BLaER1 treated with 17β-estradiol and CSF1 and Interleukin-3, amounts not matched to agents 10 nM and 100 nM (cell line): ENCODE results near the gene XK.

Experiments
- H3K27ac ChIP-seq, 11 experiments: shearing (Covaris generic); formaldehyde crosslinking; 2 replicates each; pipeline ENCODE4 v1.8.1; 2022
- H3K27me3 ChIP-seq, 11 experiments: shearing (Covaris generic); formaldehyde crosslinking; 2 replicates each; pipeline ENCODE4 v1.8.1; 2022
- H3K36me3 ChIP-seq, 11 experiments: shearing (Covaris generic); formaldehyde crosslinking; 2 replicates each; pipeline ENCODE4 v1.8.1; 2022
- H3K4me1 ChIP-seq, 10 experiments: shearing (Covaris generic); formaldehyde crosslinking; 2 replicates each; pipeline ENCODE4 v1.8.1; 2022
- H3K4me2 ChIP-seq, 11 experiments: shearing (Covaris generic); formaldehyde crosslinking; 2 replicates each; pipeline ENCODE4 v1.8.1; 2022
- H3K4me3 ChIP-seq, 10 experiments: shearing (Covaris generic); formaldehyde crosslinking; 2 replicates each; pipeline ENCODE4 v1.8.1; 2022
- H3K9ac ChIP-seq, 11 experiments: shearing (Covaris generic); formaldehyde crosslinking; 2 replicates each; pipeline ENCODE4 v1.8.1; 2022
- H3K9me3 ChIP-seq, 11 experiments: shearing (Covaris generic); formaldehyde crosslinking; replicated peaks in 1 of 11; 2 replicates each; pipeline ENCODE4 v1.8.1; 2022
- H4K20me1 ChIP-seq, 11 experiments: shearing (Covaris generic); formaldehyde crosslinking; 2 replicates each; pipeline ENCODE4 v1.8.1; 2022
- Cebpa-rat ChIP-seq, 11 experiments: shearing (Covaris generic); IDR thresholded peaks; 2 replicates each; pipeline ENCODE4 v1.8.1; 2022

The XK gene

DNA sequence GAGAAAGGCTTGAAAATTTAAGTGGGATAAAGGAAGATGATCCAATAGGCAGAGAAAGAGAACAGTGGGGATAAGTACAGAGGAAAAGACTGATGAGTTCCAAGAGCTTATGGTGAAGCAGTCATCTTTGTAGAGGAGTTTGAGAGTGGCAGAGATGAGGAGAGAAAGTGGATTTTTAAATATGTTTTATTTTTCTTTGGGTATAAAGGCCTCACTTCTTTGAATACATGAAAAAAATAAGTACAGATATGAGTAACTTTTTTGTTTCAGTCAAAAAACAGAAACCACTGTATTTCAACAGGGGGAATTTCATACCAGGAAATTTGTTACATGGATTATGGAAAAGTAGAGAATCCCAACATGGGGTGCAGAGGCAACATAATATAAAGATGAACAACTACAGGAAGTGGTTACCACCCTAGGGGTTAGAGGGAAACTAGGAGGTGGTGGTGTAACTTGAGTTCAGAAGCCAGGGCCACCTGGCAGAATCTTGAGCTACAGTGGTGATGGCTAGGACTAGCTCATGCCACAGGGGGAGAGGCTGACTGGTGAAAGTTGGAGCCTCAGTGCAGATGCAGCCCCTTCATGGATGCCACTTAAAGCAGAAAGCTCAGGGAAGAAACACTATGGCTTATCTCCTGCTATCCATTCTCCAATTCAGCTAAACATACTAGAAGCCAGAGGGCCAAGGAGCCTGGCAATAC, 90.8 kb downstream of the XK start:
- no peak for TF ChIP-seq Cebpa-rat (IDR thresholded peaks at IDR 0.05)
- Histone ChIP-seq H3K27me3 (no peaks in the 10 kb centered on the region), H3K4me2 (peak overlapping the region; percentile 61 to 86 (median 80)), H3K9ac (peak overlapping the region in 6 of 11 experiments; percentile 0 to 33 (median 24); a peak in 6 of 22 replicates), H3K9me3 (peaks cover 0 to 3% (median 0%) of the 10 kb centered on the region in 11 experiments; a peak in 1 of 22 replicates), H3K36me3 (peaks cover 0 to 5% (median 0%) of the 10 kb centered on the region in 11 experiments; a peak in 6 of 22 replicates), H4K20me1 (no peaks in the 10 kb centered on the region), H3K4me3 (no peak overlapping the region), H3K27ac (peak overlapping the region; percentile 15 to 76 (median 60); a peak in 20 of 22 replicates), H3K4me1 (peaks cover 21 to 48% (median 31%) of the 10 kb centered on the region in 10 experiments)

DNA sequence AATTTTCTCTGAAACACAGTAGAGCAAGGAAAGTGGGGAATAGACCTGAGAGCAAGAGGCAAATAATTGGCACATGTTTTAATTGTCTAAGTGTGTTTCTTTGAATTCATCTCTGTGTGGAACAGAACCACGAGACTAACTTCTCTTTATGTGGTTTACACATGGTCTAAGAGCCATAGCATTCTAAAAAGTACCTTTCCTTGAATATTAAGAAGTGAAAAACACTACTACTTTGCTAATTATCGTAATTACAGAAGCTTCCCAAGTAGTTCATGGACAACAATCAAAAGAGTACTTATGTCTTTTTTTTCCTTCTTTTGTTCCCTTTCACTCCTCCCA, 91.4 kb downstream of the XK start:
- Histone ChIP-seq H3K9me3 (peaks cover 0 to 8% (median 0%) of the 10 kb centered on the region in 11 experiments; a peak in 3 of 22 replicates), H3K4me1 (peaks cover 21 to 53% (median 35%) of the 10 kb centered on the region in 10 experiments), H3K4me3 (no peak overlapping the region), H3K27ac (peak overlapping the region; percentile 15 to 76 (median 60); a peak in 19 of 22 replicates), H3K4me2 (peak overlapping the region; percentile 61 to 86 (median 80)), H3K9ac (peak overlapping the region in 6 of 11 experiments; percentile 0 to 33 (median 24); a peak in 6 of 22 replicates), H3K36me3 (peaks cover 0 to 11% (median 0%) of the 10 kb centered on the region in 11 experiments; a peak in 10 of 22 replicates), H4K20me1 (no peaks in the 10 kb centered on the region), H3K27me3 (no peaks in the 10 kb centered on the region)
- no peak for TF ChIP-seq Cebpa-rat (IDR thresholded peaks at IDR 0.05)

DNA sequence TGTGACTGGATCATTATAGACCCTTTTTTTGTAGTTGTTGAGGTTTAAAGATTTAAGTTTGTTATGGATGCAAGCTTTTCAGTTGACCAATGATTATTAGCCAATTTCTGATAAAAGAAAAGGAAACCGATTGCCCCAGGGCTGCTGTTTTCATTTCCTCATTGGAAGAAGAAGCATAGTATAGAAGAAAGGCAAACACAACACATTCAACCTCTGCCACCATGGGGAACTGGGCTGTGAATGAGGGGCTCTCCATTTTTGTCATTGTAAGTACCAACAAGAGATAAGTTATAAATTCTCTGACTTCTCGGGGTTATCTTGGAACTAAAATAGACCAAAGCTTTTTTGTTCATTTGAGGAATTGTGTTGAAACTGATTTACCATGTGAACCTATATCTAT, 94.3 kb downstream of the XK start, which contains the start of gene CYBB:
TSS of gene CYBB (plus strand) at position 203 of the 400 bp plus-strand sequence. CDS start at position 222, 19 bp downstream.
- TF ChIP-seq Cebpa-rat (IDR thresholded peaks at IDR 0.05), result no peak
- H3K27ac ChIP-seq, result peak within 1 kb of the TSS in 9 of 11 experiments; percentile 8 to 92 (median 78); a peak in 16 of 22 replicates
- H3K4me1 ChIP-seq, result peaks cover 21 to 82% (median 49%) of the 10 kb centered on the region in 10 experiments
- H3K4me3 ChIP-seq, result peak within 1 kb of the TSS in 7 of 10 experiments; percentile 9 to 76 (median 72); a peak in 11 of 20 replicates
- H3K9ac ChIP-seq, result peak within 1 kb of the TSS in 6 of 11 experiments; percentile 26 to 93 (median 86); a peak in 11 of 22 replicates
- H3K9me3 ChIP-seq, result peaks cover 0 to 35% (median 0%) of the 10 kb centered on the region in 11 experiments; a peak in 5 of 22 replicates
- no peaks in the 10 kb centered on the region for H4K20me1 ChIP-seq
- H3K4me2 ChIP-seq, result peak within 1 kb of the TSS in 9 of 11 experiments; percentile 40 to 98 (median 63); a peak in 16 of 22 replicates
- no peaks in the 10 kb centered on the region for H3K27me3 ChIP-seq
- H3K36me3 ChIP-seq, result peaks cover 0 to 40% (median 0%) of the 10 kb centered on the region in 11 experiments; a peak in 10 of 22 replicates

DNA sequence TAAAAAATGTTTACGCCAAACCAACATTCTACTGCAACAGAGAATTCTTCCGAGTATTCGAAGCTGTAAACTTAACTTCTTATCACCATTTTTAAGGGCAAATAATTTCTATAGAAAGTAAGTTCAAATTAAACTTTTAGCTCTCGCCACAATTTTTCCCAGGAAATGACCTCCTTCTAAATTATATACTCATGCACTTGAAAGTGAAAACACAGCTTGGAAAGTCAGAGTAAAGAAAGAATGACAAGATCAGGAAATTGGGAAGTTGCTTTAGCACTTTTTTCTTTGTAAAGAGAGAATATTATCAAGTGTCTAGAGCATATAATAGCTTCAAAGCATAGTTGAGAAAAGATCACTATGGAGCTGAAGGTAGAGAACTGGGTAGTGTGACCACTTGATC, 95.5 kb downstream of the XK start:
- no peaks in the 10 kb centered on the region for H4K20me1 ChIP-seq
- peak overlapping the region in 6 of 11 experiments; percentile 26 to 92 (median 88); a peak in 11 of 22 replicates for H3K27ac ChIP-seq
- H3K27me3 ChIP-seq, result no peaks in the 10 kb centered on the region
- peaks cover 0 to 35% (median 0%) of the 10 kb centered on the region in 11 experiments; a peak in 5 of 22 replicates for H3K9me3 ChIP-seq
- peaks cover 23 to 86% (median 54%) of the 10 kb centered on the region in 10 experiments for H3K4me1 ChIP-seq
- H3K4me3 ChIP-seq, result peak overlapping the region in 5 of 10 experiments; percentile 54 to 76 (median 72); a peak in 10 of 20 replicates
- H3K4me2 ChIP-seq, result peak overlapping the region in 6 of 11 experiments; percentile 32 to 98 (median 84); a peak in 12 of 22 replicates
- peak overlapping the region in 6 of 11 experiments; percentile 18 to 92 (median 76); a peak in 10 of 22 replicates for H3K9ac ChIP-seq
- no peak for TF ChIP-seq Cebpa-rat (IDR thresholded peaks at IDR 0.05)
- peaks cover 0 to 52% (median 0%) of the 10 kb centered on the region in 11 experiments; a peak in 10 of 22 replicates for H3K36me3 ChIP-seq
